Measurements from ENCODE around the gene TRAF7. TPM values are rescaled to one million over a fixed set of nuclear protein-coding genes. Genes with fewer than 3 reads are reported as not detected.
A peak's percentile ranks its signal among the peaks of the same experiment; 100 is the strongest.

Gene TRAF7
- total and polyA plus RNA-seq, 2 of the 8 experiments (the other 6 are each of a cell fraction or from before 2014, with no cell fraction given) = 96.8 to 148 TPM

GRCh38 chr16:2155977-2156848 is 631 bp downstream of the TRAF7 start:
- peak overlapping the region; percentile 69 to 100 (median 95) for H3K4me3 ChIP-seq (ENCODE audit: extremely low read depth in 1 of 4, insufficient read depth in 2 of 4, low read depth in 3 of 4, low read length in 4 of 4)
- peak overlapping the region; percentile 40 for H4K5ac ChIP-seq (ENCODE audit: insufficient read length, low read depth, low read length)
- 0 out of 2 replicates have a peak overlapping the region, but pooled peaks have one; percentile 81 for H2BK15ac ChIP-seq (ENCODE audit: low read length)
- H2BK20ac ChIP-seq (ENCODE audit: low read length) = no peak overlapping the region
- H2BK120ac ChIP-seq (replicated peaks; ENCODE audit: low read depth, low read length) = peak overlapping the region; percentile 66
- DNase-seq (ENCODE audit: low read depth in 1 of 2, low spot score in 2 of 2) = no peak
- H3K9me3 ChIP-seq (ENCODE audit: insufficient read depth in 2 of 2, low read depth in 1 of 2, low read length in 1 of 2) = no peaks in the 10 kb centered on the region
- POLR2A ChIA-PET (ENCODE audit: partially characterized antibody) = interaction anchor here (0.5 to 15.0 kb wide), 78 partner anchors 7 to 945 kb away, joined by 3 to 312 read pairs (median 5); partner anchors contain the start of genes BRICD5, DNASE1L2, E4F1 and ECI1
- CTCF ChIA-PET (ENCODE audit: partially characterized antibody) = interaction anchor here (0.6 to 3.1 kb wide), 5 partner anchors 16 to 1463 kb away, joined by 3 to 10 read pairs (median 5); no protein-coding TSS in a partner anchor
- H3K18ac ChIP-seq (ENCODE audit: extremely low read depth, low read length) = peak overlapping the region; percentile 87
- H3K56ac ChIP-seq (replicated peaks; ENCODE audit: insufficient read length, low read depth, low read length) = peak overlapping the region; percentile 46
- H3K4ac ChIP-seq (replicated peaks; ENCODE audit: insufficient read length, low read depth, low read length) = peak overlapping the region; percentile 80
- H3K9ac ChIP-seq (replicated peaks in 1 of 4; ENCODE audit: extremely low read depth in 1 of 4, low read depth in 3 of 4, low read length in 3 of 4) = peak overlapping the region; percentile 42 to 82 (median 77)
- peaks cover 38 to 82% of the 10 kb centered on the region in 2 experiments for H3K79me2 ChIP-seq (ENCODE audit: control insufficient read depth in 1 of 2, insufficient read depth in 2 of 2, low read length in 2 of 2)
- peaks cover 5 to 35% (median 13%) of the 10 kb centered on the region in 4 experiments; a peak in 7 of 8 replicates for H3K36me3 ChIP-seq (ENCODE audit: control insufficient read depth in 2 of 4, insufficient read depth in 4 of 4, low read length in 3 of 4)
- H3K4me2 ChIP-seq (ENCODE audit: insufficient read depth in 1 of 2, low read depth in 2 of 2, low read length in 2 of 2) = peak overlapping the region; percentile 67 to 91
- H2AK5ac ChIP-seq (ENCODE audit: low read depth, low read length) = peak overlapping the region; percentile 70; the same call in 1 of the 2 replicates
- 5% methylated on average over 31 of the region's 47 CpGs; no CpG with 5 or more reads in 1 of the 2 experiments for whole genome bisulfite sequencing, 2 experiments (ENCODE audit: extremely low coverage in 1 of 2, insufficient coverage in 1 of 2, insufficient read length in 1 of 2, insufficient replicate concordance in 2 of 2, low coverage in 1 of 2, low lambda C conversion rate in 2 of 2, missing lambda C conversion rate in 1 of 2)
- H4K20me1 ChIP-seq (replicated peaks in 1 of 2; ENCODE audit: control insufficient read depth in 1 of 2, insufficient read depth in 2 of 2, low read length in 2 of 2) = peaks cover 33 to 62% of the 10 kb centered on the region in 2 experiments
- peak overlapping the region; percentile 49; the same call in 1 of the 2 replicates for H3K27ac ChIP-seq (ENCODE audit: low read depth, low read length)
- H3K23ac ChIP-seq (ENCODE audit: insufficient read length) = no peak overlapping the region
- H4K91ac ChIP-seq (replicated peaks; ENCODE audit: insufficient read length, low read length) = peak overlapping the region; percentile 67
- peak overlapping the region; percentile 75; the same call in 1 of the 2 replicates for H4K8ac ChIP-seq (ENCODE audit: extremely low read depth, insufficient read depth, low read length)
- no peak overlapping the region for H2BK12ac ChIP-seq (ENCODE audit: low read depth, low read length)
- peaks cover 0 to 44% (median 31%) of the 10 kb centered on the region in 4 experiments; a peak in 6 of 7 replicates for H3K4me1 ChIP-seq (replicated peaks in 1 of 4; ENCODE audit: control insufficient read depth in 3 of 4, insufficient read depth in 4 of 4, low read length in 3 of 4)
- no peak overlapping the region for H3K14ac ChIP-seq (ENCODE audit: insufficient read length)
- peaks cover 16% of the 10 kb centered on the region for H3K79me1 ChIP-seq (ENCODE audit: low read depth, low read length)
- FAIRE-seq = no peak
- H3K23me2 ChIP-seq (ENCODE audit: low read depth, low read length) = peaks cover 23% of the 10 kb centered on the region; the same call in 1 of the 2 replicates
- H2BK5ac ChIP-seq (ENCODE audit: low read depth, low read length) = peak overlapping the region; percentile 81; the same call in 1 of the 2 replicates
- H2AFZ ChIP-seq (ENCODE audit: low read length) = no peak overlapping the region
- no peaks in the 10 kb centered on the region for H3K27me3 ChIP-seq (replicated peaks in 1 of 4; ENCODE audit: control insufficient read depth in 3 of 4, extremely low read depth in 1 of 4, insufficient read depth in 3 of 4, low read length in 3 of 4)
- TF ChIP-seq SRF (IDR thresholded peaks at IDR 0.05; ENCODE audit: low read depth, low read length) (no peak), TAF7 (optimal IDR thresholded peaks at IDR 0.05; ENCODE audit: borderline replicate concordance, low read depth, low read length) (peak; percentile 21), HDAC2 (IDR thresholded peaks at IDR 0.05; ENCODE audit: borderline replicate concordance in 1 of 2, low read depth in 2 of 2, low read length in 2 of 2) (peak in 1 of 2 experiments; percentile 63; a peak in 2 of 4 replicates), ASH2L (IDR thresholded peaks at IDR 0.05; ENCODE audit: low read length) (peak; percentile 23), SP1 (IDR thresholded peaks at IDR 0.05; ENCODE audit: low read depth, low read length) (no peak), PHF8 (conservative IDR thresholded peaks at IDR 0.05; ENCODE audit: low read depth, low read length) (peak; percentile 25; the same call in 1 of the 2 replicates), GABPA (IDR thresholded peaks at IDR 0.05; ENCODE audit: borderline replicate concordance, insufficient read depth, low read length) (0 out of 2 replicates have a peak, but pooled peaks have one; percentile 55), SIN3A (conservative IDR thresholded peaks at IDR 0.05 in 1 of 2, IDR thresholded peaks at IDR 0.05 in 1 of 2; ENCODE audit: low read depth in 1 of 2, low read length in 2 of 2) (peak; percentile 15 to 70; a peak in 1 of 4 replicates), MAFK (IDR thresholded peaks at IDR 0.05; ENCODE audit: low read depth, low read length) (no peak)
